Superior temporal gyrus (tissue), 1 donor: Measurements from ENCODE around the gene YBX2.
"Not testable (repeated sequence)": the region's sequence is repeated elsewhere in the genome, so short reads cannot be mapped to it uniquely, and the experiment has no call there.

Source experiments
- DNase-seq: peaks from one replicate; pipeline ENCODE4 v3.0.0-alpha.2; 2016; ENCODE audit errors: extremely low spot score

The YBX2 gene

DNA sequence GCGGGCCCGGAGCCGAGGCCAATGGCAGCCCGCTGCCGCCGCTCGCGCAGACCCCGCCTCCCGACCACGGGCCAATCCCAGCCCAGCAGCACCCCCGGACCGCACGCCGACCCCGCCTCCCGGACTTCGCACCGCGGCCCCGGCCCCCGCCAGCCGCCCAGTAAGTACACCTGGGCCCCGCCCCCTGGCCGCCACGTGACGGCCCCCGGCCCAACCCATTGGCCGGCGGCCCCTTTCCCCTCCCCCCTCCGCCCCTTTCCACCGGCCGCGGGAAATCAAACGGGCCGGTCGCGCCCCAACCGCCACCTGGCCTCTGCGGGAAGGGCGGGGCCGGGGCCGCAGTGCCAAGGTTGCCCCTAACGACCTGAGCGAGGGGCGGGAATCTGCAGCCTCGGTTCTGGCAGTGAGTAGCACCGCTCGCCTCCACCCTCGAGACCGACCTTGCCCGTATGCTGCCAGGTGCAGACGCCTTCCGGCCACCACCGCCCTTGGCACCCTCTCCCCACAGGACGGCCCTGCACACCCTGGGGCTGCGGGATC lies at the start of gene YBX2:
Gene YBX2, minus strand, starts transcription at position 26 of the 540 bp plus-strand sequence. CDS start 139 bp downstream, outside the sequence.
- no peak for DNase-seq

DNA sequence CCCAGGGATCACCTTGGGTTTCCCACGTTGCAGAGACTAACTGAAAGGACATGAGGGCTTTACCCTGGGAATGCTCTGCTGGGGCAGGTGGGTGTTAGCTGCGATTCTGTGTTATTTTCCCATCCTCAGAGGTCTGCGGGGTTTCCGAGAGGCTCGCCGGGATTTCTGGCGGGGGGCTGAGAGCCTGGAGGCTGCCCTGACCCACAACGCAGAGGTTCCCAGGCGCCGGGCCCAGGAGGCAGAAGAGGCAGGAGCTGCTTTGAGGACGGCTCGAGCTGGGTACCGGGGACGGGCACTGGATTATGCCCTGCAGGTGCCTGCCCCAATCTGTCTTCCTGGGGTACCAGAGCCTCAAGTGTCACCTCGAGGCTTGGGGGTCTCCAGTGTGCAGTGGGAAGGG lies 48.8 kb upstream of the YBX2 start:
- no peak for DNase-seq

DNA sequence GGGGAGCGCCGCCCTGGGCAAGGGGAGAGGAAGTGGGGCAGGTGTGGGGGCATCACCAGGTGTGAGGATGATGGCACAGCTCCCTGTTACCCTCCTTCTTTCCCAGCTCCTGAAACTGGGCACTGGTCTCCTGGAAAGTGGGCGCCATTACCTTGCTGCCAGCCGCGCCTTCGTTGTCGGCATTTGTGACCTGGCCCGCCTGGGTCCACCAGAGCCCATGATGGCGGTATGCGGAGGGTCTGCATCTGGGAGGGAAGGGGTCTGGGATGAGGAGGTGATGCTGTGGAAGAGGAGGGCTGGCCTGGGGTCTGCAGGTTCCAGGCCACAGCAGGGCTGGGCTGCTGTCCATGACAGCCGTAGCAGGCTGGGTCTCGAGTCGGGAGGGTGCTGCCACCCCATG lies 47.4 kb upstream of the YBX2 start:
- no peak for DNase-seq

DNA sequence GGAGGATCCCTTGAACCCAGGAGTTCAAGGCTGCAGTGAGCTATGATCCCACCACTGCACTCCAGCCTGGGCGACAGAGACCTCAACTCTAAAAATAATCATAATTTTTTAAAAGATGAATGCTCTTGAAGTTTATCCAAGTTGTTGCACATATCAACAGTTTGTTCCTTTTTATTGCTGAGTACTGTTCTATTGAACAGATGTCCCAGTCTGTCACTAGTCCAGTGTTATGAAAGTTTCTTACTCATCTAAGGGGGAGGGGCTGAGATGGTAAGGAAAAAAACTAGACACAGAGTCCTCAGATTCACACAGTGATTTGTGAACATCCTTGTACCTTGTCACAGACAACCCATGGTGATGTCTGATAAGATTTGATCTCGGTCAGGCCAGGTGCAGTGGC lies 45.7 kb upstream of the YBX2 start:
- peak; percentile 15 for DNase-seq

DNA sequence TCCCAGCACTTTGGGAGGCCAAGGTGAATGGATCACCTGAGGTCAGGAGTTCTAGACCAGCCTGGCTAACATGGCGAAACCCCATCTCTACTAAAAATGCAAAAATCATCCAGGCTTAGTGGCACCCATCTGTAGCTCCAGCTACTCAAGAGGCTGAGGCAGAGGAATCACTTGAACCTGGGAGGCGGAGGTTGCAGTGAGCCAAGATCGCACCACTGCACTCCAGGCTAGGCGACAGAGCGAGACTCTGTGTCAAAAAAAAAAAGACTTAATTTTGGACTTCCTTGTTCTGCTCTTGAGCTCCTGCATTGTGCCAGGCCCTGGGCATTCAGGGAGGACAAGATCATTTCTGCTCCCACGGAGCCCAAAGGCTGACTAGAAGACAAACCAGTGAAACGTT lies 43.2 kb upstream of the YBX2 start:
- DNase-seq, result not testable (repeated sequence)

DNA sequence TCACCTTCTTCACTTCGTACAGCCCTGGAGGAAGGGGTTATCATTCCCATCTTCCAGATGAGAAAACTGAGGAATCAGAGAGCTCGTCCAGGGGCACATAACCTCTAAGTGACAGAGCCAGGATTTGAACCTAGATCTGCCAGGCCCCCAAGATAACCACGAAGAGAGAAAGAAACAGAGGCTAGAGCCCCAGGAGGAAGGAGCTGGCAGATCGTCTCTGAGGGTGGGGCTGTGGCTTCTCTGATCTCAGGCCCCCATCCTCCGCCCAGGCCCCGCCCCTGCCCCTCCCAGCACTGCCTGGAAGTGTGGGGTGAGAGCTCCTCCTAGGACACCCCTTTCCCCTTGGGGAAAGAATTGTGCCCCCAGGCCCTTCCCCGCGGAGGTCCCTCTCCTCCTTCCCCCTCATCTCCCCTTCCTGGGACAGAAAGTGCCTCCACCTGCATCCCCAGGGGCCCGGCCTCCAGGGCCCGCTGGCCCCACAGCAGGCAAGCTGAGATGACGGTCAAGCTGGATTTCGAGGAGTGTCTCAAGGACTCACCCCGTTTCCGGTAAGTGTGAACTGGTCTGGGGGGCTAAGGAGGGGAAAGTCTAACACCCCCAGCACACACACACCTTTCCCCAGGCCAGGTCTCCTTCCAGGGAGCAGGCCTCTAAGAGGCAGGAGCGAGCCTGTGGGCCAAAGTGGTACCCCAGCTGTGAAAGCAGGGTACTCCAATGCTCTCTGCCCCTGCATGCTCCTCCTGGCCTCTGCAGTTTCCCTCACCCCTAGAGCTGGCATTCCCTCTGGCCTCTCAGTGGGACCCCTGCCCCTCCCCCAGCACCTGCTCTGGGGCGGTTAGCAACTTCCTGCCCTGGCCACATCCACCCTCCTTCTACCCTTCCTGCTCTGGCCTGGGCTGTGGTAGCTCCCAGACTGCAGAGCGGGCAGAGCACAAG lies 42.1 kb upstream of the YBX2 start, which contains the start of gene ACAP1:
Gene ACAP1, plus strand, starts transcription at position 290 of the 936 bp plus-strand sequence. Its CDS starts 206 bp downstream, at position 496.
- no peak for DNase-seq

DNA sequence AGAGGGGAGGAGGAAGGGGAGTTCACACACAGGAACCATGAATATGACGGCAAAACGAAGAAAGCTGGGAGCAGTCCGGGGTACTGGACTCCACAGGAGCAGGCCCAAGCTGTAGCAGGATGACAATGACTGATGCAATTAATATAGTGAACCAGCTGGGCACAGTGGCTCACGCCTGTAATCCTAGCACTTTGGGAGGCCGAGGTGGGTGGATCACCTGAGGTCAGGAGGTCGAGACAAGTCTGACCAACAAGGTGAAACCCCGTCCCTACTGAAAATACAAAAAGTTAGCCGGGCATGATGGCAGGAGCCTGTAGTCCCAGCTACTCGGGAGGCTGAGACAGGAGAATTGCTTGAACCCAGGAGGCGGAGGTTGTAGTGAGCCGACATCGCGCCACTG lies 41.3 kb upstream of the YBX2 start:
- not testable (repeated sequence) for DNase-seq

DNA sequence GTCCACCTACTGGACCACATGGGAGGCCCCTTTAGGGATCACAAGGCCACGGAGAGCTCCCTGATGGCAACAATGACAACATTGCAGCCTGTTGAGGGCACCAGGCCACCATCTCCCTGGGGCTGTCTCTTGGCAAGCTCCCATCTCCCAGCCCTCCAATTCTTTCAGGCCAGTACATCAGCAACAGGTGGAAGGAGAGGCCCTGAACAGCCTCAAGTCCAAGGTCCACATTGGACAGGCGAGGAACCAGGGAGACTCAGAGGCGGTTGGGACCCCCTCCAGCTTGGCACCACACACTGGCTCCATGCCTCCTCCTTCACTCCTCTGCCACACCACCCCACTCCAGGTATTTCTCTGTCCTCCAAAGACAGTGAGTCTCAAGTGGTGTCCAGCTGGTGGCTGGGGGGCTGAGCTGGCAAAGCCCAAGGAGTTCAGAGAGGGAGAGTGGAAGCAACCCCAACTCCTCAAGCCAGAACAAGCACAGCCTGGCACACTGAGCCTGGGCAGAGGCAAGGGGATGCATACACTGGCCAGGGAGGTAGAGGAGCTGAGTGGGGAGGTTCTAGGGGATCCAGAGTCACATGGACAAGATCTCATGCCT lies 40.6 kb upstream of the YBX2 start:
- no peak for DNase-seq

DNA sequence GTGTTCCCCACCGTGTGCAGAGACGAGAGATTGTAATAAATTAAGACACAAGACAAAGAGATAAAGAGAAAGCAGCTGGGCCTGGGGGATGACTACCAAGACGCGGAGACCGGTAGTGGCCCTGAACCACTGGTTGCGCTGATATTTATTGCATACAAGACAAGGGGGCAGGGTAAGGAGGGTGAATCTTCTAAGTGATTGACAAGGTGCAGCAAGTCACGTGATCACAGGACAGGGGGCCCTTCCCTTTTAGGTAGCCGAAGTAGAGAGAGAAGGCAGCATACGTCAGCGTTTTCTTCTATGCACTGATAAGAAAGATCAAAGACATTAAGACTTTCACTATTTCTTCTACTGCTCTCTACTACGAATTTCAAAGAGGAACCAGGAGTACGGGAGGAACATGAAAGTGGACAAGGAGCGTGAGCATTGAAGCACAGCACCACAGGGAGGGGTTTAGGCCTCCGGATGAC lies 38.2 kb upstream of the YBX2 start:
- DNase-seq, result not testable (repeated sequence)

DNA sequence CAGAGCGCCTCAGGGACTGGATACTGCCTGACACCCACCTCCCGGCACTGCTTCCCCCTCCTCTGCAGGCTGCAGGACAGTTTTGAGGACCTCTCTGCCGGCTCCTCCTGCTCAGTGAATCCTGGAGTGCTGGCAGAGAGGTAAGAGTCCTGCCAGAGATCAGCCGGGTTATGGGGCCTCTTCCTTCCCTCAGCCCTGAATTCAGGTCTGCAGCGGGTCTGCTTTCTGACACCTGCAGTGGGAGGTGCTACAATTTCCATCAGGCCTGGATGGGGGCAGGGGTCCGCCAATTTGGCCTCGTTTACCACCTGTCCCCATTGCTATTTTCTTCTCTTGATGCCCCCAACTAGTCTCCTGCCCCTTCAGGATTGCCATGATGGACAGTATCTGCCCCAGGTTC lies 37.7 kb upstream of the YBX2 start:
- DNase-seq, result no peak

DNA sequence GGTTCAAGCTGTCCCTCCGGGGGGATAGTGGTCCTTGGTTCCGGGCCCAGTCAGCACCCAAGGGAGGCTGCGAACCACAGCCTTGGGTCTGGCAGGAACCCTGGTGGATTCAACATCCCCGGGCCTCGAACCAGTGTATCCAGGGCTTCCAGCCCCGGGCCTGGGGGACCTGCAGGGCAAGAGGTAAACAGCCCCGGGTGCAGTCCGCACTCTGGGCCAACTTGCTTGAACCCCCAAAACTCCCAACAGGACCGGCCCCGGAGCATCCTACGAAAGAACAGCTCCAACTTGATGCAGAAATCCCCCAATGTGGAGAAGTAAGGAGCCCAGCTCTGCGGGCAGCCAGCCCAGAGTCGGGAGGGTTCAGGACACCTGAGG lies 36.2 kb upstream of the YBX2 start:
- no peak for DNase-seq

DNA sequence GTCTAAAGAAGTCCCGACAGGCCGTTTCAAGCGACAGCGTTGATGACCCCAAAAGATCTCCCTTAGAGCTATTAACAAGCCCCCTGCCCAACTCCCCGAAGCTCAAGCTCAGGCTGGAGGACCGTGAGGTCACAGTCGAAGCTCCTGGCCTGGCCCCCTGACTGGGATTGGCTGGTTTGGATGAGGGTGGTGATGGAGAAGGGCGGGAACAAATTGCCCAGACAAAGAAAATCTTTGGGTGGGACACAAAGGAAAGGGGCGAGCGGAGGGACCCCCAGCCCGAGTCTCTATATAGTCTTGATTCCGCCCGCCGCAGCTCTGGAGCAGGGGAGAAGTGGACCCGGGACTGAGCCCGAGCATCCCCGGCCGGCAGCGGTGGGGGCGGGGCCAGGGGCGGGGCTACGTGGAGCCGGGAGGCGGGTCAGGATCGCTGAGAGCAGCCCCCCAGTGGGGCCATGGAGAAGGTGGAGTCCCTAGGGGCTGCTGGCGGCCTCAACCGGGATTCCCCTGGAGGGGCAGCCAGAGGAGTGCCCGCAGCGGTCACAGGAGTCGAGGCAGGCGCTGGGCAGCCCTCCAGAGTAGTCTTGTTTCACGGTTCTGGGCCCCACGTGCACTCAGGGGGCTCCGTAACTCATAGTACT lies 35.7 kb upstream of the YBX2 start:
- no peak for DNase-seq

DNA sequence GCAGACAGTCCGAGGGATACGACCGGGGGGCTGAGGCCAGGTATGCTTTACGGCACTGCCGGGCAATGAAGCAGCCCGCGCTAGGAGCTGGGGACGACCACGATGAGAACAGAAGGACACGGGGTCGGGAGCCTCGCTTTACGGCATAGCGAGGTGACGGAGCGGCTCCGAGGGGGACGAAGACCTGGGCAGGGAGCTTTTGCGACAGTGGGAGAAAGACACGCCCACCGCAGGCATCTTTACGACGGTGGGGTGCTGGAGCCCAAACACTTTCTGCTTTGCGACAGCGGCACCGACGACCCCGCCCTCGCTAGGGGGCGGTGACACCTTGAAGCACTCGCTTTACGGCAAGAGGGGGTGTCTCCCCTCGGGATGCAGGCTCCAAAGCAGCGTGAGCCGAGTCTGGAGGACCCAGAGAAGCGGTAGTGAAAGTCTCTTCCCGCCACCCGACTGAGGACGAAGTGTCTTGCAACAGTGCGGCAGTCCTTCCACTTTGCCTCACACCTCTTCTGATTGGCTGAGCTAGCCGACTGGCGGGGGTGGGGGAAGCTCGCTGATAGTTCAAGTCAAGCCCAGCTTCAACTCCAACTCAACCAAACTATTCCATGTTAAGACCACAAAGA lies 35.0 kb upstream of the YBX2 start:
- DNase-seq, result peak; percentile 99

DNA sequence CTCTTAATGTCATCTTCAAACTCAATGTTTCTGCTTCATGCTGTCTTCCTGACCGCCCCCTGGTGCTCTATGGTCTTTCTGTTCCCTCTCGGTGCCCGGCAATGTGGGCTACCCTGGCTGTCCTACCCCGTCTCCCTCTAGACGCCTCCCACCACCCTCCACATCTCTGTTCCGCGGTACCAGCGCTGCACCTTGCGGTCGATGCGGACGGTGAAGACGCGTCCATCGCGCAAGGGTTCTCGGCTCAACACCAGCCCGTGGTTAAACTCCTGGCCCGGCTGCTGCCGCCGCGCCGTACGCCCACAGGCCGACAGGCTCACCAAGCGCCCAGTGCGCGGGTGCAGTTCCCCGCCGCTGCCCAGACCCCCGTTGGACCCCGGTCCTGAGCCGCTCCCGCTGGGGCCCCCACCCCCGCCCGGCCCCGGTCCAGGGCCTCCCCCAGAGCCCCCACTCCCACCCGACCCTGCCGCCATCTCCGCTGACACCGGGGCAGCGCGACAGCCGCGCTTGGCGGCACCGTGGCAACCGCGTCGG lies 34.5 kb upstream of the YBX2 start, which contains the start of gene NEURL4:
Gene NEURL4, minus strand, starts transcription at position 496 of the 534 bp plus-strand sequence. Its CDS starts 23 bp downstream, at position 473.
- peak; percentile 10 for DNase-seq

DNA sequence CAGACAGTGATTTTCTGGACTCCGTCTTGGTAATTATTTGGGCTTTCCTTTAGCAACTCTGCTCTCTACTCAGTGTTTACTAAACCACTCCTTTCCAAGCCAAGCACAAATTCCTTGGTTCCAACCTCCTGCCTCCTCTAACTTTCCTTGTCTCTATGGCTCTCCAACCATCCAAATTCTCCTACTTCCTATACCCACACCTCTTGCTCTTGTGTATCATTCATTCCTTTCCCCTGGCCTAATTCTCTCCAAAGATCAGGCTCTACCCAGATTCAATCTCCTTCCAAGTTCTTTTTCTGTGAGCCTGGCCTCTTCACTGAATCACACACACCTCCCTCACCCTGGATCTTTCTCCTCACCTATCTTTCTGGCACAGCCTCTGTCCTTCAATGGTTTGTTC lies 33.6 kb upstream of the YBX2 start:
- no peak for DNase-seq

DNA sequence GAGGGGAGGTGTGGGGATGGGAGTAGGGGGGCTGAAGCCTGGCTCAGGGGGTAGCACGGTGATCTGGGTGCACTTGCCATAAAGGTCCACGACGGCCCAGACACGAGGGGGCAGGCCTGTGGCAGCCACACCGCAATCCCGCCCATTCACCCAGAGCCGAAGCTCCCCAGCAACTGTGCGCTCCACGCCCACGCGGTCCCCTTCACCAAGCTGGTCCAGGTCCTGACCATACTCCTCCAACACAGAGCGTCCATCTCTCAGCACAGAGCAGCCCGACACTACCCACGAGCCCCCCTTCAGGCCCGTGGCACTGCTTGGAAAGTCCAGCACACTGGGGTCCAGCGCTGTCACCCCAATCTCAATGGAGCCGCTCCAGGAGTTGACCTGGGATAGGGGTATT lies 33.1 kb upstream of the YBX2 start:
- DNase-seq, result no peak

DNA sequence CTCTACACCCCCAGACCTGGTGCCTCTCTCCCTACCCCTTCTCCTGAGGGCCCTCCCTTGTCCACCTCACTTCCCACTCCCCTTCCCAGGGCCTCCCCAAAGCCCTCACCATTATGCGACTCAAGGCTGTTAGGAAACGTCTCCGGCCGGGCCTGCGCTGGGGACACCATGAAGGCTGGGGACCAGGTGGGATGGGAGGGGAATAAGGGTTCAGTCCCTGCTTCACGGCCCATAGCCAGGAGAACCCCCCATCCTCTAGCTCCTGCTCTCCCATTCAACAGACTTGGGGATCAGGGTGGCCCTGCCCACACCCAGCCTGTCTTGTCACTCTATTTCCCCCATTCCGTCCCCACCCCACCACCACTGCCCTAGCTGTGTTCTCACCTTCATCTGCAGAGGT lies 32.6 kb upstream of the YBX2 start:
- DNase-seq, result no peak

DNA sequence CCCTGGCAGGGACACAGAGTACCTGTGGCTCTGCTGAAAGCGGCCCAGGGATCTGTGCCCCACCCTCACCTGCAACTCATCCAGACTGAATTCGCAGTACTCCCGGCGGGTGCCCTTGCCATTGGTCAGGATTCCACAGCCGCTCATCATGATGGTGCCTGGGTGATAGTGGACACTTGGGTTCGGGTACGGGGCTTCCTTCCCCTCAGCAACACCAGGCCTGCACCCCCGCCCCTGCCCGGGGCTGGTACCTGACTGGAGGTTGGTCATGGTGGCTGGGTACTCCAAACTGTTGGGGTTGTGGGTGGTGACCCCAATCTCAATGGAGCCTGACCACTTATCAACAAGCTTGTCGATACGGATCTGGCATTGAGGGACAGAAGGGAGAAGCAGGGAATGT lies 31.7 kb upstream of the YBX2 start:
- no peak for DNase-seq

DNA sequence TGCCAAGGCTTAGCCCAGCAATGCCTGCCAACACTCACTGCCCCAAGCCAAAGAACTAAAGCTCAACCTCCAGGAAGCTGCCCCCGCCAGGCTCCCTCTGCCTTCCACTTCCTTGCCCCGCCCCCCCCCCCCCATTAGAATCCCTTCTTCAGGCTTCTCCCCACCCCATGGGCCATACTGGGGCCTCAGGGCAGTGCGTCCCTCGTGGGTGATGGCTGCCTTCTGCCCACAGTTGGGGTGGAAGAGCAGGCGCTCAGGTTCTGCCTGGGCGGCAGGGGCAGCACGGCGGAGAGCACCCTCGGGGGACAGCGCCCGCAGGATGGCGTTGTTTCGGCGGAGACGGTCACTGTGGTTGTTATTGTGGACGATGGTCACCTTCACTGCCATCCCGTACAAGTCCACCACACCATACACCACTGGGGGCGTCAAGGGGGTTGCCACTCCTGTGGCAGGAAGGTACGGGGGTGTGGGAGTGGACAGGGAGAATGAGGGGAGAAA lies 30.6 kb upstream of the YBX2 start:
- no peak for DNase-seq

DNA sequence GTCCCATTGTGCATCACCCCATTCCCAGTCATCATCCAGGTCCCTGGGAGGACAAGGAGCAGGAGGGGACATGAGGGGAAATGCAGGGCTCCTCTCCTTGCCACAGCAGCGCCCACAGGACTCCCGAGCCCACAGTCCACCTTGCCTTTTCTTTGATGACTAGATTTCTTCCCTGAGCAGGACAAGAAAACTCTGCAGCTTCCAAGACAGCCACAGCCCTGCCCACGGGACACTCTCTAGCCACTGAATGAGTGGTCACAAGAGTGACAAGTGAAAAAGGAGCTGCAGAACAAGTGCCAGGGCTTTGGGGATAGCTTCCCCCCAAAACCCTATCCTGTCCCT lies 30.0 kb upstream of the YBX2 start:
- DNase-seq, result no peak

DNA sequence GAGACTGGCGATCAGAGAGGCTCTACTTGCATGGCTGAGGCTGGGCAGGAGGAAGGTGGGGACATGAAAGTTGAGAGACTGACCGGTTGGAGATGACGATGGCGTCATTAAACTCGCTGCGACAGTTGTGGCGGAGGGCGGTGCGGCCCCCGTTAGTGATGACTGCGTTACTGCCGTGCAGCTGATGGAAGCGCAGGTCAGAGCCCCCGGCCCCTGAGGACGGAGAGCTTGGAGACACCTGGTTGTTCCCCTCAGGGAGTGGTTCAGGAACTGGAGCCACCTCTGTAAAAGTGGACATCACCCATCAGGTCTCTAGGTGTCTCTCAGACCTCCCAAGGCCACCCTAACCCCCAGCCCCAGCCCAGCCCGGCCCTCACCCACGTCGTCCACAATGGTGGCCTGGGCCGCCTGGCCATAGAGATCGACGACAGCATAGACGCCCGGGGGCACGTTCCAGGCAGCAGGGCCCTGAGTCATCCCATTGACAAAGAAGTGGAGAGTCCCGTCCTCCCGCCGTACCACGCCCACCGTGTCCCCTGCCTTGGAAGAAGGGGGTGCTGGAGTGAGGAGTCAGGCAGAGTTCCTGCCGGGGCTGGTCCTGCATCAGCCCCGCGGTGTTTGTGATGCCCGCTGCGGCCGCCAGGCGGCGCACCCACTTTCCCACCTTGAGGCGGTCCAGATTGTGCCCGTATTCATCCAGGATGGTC lies 29.4 kb upstream of the YBX2 start:
- DNase-seq, result peak; percentile 14
